AG04449 (cell line): ENCODE data around the gene RGMA.
"Not testable (repeated sequence)": the region's sequence is repeated elsewhere in the genome, so short reads cannot be mapped to it uniquely, and the experiment has no call there.

Source experiments
- CTCF ChIA-PET: fragments of 350-600 bp; formaldehyde crosslinking; extraction: SDS; loops from one replicate; lab custom pipeline; 2021; ENCODE audit warnings: antibody characterized with exemption; lab: Yijun Ruan, JAX
- POLR2A ChIA-PET: fragments of 400-600, 350-600 bp; formaldehyde crosslinking; extraction: SDS; loops from one replicate; lab custom pipeline; 2020; ENCODE audit warnings: antibody characterized with exemption, inconsistent platforms; lab: Yijun Ruan, JAX
- DNase-seq: peaks from one replicate; pipeline ENCODE4 v3.0.0-alpha.2; 2010; ENCODE audit warnings: low read depth, low spot score
- H3K4me3 ChIP-seq: 2 replicates; pipeline ENCODE4 v1.5.1; 2011; ENCODE audit warnings: low read depth, mild to moderate bottlenecking, control low read depth, low read length
- TF ChIP-seq, protein P1 (sequence below): IDR thresholded peaks from one replicate; pipeline ENCODE4 v1.5.1; 2011; ENCODE audit warnings: mild to moderate bottlenecking, moderate library complexity, low read length, control low read depth, inconsistent platforms; ENCODE audit not compliant: insufficient read depth; ENCODE audit errors: missing control alignments

RGMA gene

DNA sequence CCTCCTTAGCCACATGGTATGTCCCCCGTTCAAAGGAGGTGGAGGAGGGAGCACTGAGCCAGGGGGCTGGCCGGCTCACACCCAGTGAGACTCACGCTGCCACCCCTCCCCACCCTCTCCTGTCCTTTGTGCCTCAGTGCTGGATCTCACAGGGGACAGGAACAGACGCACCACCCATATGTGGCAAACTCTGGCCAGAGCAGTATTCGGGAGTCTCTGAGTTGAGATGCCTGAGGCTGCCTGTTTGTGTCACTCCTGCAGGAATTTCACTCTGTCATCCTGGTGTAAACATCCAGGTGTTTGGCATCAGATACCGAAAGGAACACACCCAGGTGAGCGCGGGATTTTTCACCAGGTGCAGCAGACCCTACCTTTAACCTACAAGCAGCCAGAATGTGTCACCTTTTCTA is 25.7 kb downstream of the RGMA start:
- ChIA-PET CTCF (interaction anchor here (1.2 kb wide), 1 partner anchor 24 kb away, joined by 4 read pairs; no protein-coding TSS in a partner anchor), POLR2A (no interaction called here)
- no peak for DNase-seq
- no peak overlapping the region for H3K4me3 ChIP-seq
- TF ChIP-seq, protein P1, sequence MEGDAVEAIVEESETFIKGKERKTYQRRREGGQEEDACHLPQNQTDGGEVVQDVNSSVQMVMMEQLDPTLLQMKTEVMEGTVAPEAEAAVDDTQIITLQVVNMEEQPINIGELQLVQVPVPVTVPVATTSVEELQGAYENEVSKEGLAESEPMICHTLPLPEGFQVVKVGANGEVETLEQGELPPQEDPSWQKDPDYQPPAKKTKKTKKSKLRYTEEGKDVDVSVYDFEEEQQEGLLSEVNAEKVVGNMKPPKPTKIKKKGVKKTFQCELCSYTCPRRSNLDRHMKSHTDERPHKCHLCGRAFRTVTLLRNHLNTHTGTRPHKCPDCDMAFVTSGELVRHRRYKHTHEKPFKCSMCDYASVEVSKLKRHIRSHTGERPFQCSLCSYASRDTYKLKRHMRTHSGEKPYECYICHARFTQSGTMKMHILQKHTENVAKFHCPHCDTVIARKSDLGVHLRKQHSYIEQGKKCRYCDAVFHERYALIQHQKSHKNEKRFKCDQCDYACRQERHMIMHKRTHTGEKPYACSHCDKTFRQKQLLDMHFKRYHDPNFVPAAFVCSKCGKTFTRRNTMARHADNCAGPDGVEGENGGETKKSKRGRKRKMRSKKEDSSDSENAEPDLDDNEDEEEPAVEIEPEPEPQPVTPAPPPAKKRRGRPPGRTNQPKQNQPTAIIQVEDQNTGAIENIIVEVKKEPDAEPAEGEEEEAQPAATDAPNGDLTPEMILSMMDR = no peak

DNA sequence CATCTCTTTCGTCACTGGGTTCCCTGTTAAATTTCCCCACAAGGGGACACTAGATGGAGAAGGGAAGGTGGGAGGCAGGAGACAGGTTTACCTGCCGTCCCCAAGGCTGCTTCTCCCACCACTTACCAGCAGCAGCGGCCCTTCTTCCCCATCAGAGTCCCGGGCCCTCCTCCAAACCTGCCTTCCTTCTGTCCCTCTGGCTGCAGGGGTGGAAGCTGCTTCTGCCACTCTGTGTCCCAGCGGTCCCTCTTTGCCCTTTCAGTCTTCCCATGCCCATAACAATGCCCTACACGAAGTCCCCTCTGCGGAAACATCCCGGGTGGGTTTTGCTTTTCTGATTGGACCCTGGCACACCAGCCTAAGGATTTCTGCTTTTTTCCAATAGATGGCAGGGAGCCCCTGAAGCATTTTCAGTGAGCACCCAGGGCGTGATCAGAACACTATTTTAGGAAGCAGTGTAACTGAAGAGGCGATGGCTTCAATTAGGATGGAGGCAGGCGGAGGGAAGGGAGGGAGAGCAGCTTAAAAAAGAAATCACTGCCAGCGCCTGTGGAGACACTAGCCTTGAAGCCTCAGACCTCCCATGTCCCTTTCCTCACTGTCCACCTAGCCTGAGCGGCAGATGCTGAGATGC is 26.3 kb downstream of the RGMA start:
- DNase-seq, CTCF ChIA-PET, H3K4me3 ChIP-seq, POLR2A ChIA-PET: not testable (repeated sequence)

DNA sequence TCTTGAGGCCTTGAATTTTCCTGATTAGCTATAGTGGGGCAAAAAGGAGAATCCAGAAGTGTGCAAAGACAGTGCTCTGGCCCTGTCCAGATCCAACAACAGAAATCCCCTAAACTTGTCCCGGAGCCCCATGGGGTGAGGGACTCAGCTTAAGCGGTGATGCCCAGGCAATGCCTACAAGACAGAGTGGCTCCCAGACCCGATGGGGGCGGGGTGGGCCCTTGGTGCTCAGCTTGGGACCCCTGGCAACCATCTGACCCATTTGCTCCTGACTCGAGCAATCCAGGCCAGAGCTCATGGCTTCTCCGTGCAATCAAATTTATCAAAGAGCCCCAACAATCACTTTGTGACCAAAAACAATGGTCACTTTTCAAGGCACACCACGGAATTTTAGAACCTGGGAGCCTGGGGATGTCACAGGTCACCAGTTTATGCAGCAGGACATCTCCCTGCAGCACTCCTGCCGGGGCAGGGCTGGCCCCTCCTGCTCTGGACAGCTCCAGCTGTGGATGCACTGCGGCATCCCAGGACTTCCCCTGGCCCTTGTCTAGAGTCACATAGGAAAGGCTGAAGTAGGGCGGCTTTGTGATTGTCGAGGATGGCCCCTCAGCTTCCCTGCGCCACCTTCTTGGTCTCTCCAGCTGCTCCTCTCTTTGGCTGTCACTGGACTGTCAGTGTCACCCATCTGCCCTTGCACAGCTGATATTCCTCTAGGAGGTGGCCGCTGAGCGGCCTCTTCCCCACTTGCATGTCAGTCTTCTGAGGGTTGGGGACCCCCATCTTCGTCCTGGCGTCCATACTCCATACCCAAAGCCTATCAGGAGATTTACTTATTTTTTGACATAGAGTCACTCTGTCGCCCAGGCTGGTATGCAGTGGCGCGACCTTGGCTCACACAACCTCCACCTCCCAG is 28.4 kb downstream of the RGMA start:
- no peak overlapping the region for H3K4me3 ChIP-seq
- DNase-seq = no peak
- TF ChIP-seq, protein P1 = no peak
- ChIA-PET CTCF (interaction anchor here (1.0 to 2.0 kb wide), 4 partner anchors 10 to 1059 kb away, joined by 3 to 6 read pairs (median 4); no protein-coding TSS in a partner anchor), POLR2A (no interaction called here)

DNA sequence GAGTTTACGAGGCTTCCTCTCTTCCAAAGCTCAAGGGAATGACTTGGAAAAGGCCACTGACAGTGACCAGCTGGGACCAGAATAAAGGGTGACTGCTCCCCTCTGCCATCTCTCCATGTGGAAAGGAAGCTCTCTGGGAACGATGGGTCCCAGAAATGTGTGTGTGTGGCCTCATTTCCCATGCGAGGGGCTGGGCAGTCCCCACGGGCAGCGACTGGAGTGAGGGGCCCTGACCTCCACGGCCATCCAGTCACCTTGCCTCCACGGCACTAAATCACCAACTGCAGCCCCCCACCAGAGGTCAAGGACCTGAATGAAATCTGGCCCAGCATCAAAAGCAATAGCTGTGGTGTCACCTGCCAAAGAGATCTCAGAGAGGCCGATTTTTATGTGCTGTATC is 29.6 kb downstream of the RGMA start:
- TF ChIP-seq, protein P1 = no peak
- POLR2A ChIA-PET = no interaction called here
- H3K4me3 ChIP-seq = no peak overlapping the region
- CTCF ChIA-PET = interaction anchor here (1.4 to 2.0 kb wide), 2 partner anchors 22 to 1060 kb away, joined by 5 to 6 read pairs; no protein-coding TSS in a partner anchor
- no peak for DNase-seq

DNA sequence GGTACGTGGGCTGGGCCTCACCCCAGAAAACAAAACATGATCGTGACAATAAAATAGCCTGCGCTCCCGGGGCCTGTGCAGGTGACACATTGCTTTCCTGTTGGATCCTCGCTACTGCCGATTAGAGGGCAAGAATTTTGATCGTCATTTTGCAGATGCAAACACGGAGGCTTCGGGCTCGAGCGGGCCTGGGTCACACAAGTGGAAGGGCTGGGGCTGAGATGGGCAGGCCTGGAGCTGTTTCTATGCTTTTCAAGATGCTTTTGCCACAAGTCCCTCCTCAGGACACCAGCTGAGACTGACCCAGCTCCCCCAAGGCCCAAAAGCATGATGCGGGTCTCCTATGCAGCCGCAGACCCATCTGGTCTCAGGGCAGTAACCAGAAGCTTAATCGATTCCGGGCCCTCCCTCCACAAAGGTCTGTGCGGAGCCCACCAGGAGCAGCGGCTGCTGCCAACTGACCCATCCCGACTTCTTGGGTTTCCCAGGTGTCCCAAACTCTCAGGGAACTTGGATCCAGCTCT is 30.0 kb downstream of the RGMA start:
- ChIA-PET CTCF (interaction anchor here (1.5 to 2.0 kb wide), 2 partner anchors 28 to 1061 kb away, joined by 5 read pairs; no protein-coding TSS in a partner anchor), POLR2A (no interaction called here)
- no peak for DNase-seq
- TF ChIP-seq, protein P1 = no peak
- no peak overlapping the region for H3K4me3 ChIP-seq

DNA sequence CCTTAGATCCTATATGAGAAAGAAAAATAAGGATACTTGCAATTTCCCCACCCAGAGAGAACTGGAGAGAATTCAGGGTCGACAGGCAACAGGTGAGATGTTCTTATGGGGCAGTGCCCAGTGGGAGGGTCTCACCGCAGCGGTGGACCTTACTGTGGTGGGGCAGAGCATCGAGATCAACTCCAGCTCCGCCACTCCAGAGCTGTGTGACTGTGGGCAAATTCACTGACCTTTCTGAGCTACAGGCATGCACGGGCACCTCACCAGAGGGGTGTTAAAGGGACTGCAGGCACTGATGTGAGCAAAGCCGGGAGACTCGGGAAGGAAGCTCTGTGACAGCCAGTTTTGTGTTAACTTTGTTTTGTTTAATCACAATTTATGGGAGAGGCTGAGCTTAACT is 30.9 kb downstream of the RGMA start:
- no peak for DNase-seq
- CTCF ChIA-PET = interaction anchor here (1.5 kb wide), 1 partner anchor 28 kb away, joined by 5 read pairs; no protein-coding TSS in a partner anchor
- TF ChIP-seq, protein P1 = no peak
- POLR2A ChIA-PET = no interaction called here
- H3K4me3 ChIP-seq = no peak overlapping the region
